Measurements from ENCODE around the gene SMNDC1.

SMNDC1 gene

DNA sequence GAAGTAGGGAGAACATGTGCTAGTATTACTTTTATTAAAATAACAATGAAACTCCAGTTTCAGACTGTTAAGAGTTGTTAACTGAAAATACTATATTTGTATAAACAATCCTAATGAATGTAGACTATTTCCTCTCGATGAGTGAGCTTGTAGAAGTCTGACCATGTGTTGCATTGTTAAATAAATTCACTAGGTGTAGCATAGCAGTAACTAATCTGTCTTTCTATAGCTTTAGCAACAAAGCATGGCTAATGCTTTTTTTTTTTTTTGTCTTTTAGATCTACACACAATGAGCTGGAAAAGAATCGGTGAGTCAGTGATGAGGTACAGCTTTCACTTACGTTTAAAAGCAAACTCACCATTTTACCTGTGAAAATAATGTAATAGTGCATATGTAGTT, 60.2 kb downstream of the SMNDC1 start:
- DNase-seq = no peak

GRCh38 chr10:110242511-110242910, 62.2 kb downstream of the SMNDC1 start:
- no peak for DNase-seq

DNA sequence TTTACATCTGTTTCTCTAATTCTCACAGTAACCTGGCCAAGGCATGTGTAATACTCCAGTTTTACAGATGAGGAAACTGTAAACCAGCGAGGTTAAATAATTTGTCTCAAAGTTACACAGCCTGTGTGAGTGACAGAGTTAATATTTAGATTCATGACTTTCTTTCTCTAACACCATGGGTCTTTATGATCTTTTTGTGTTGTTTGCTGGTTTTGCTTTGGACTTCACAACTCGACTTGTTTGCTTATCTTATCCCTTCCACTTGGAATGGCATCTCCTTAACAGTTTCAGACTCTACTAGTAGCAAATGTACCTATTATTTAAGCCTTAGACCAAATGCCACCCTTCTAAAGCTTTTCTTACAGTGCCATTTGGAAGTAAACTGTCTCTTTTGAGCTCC, 62.9 kb downstream of the SMNDC1 start:
- DNase-seq = no peak

GRCh38 chr10:110241407-110241806, 63.3 kb downstream of the SMNDC1 start:
- no peak for DNase-seq
